WTC11 (cell line): ENCODE results near the gene FBXW4. TPM values are rescaled to one million over a fixed set of nuclear protein-coding genes. Genes with fewer than 3 reads are reported as not detected.

Experiments
- ATAC-seq: fragments of 200-7000 bp; cut with Tn5 transposase; 2 replicates; pipeline ENCODE4 v1.10.0; 2021; ENCODE audit warnings: mild to moderate bottlenecking, moderate library complexity
- CTCF ChIA-PET: fragments of 300-600 bp; sonication (Branson Sonifier 250); formaldehyde crosslinking; loops from one replicate; lab custom pipeline; 2021; ENCODE audit warnings: antibody characterized with exemption; lab: Charles Lee
- POLR2A ChIA-PET: fragments of 350-600 bp; sonication (Branson Sonifier 250); formaldehyde crosslinking; loops from one replicate; lab custom pipeline; 2021; ENCODE audit warnings: antibody characterized with exemption; lab: Charles Lee
- DNase-seq: peaks from one replicate; pipeline ENCODE4 v3.0.0; 2021; ENCODE audit warnings: low spot score
- H3K27ac Mint-ChIP-seq: 2 replicates; pipeline ENCODE4 v1.8.0; 2021; ENCODE audit warnings: mixed read lengths
- H3K27me3 Mint-ChIP-seq: 2 replicates; pipeline ENCODE4 v1.8.0; 2021; ENCODE audit warnings: low read depth, mild to moderate bottlenecking, moderate library complexity, mixed read lengths
- H3K36me3 Mint-ChIP-seq: 2 replicates; pipeline ENCODE4 v1.8.0; 2021; ENCODE audit warnings: mixed read lengths
- H3K4me1 Mint-ChIP-seq: 2 replicates; pipeline ENCODE4 v1.8.0; 2022; ENCODE audit warnings: mixed read lengths
- H3K4me3 Mint-ChIP-seq: 2 replicates; pipeline ENCODE4 v1.8.0; 2021; ENCODE audit warnings: mild to moderate bottlenecking, moderate library complexity, mixed read lengths
- H3K9me3 Mint-ChIP-seq: 2 replicates; pipeline ENCODE4 v1.8.0; 2021; ENCODE audit warnings: mixed read lengths
- ARID4B ChIP-seq: sonication (generic); formaldehyde crosslinking; IDR thresholded peaks from 2 replicates; pipeline ENCODE4 v1.8.0; 2023; ENCODE audit warnings: missing genetic modification reagents, mild to moderate bottlenecking, borderline replicate concordance
- ATF1 ChIP-seq: sonication (generic); formaldehyde crosslinking; IDR thresholded peaks from 2 replicates; pipeline ENCODE4 v1.8.1; 2023; ENCODE audit warnings: mild to moderate bottlenecking, moderate library complexity, missing genetic modification reagents
- ATF3 ChIP-seq: sonication (generic); formaldehyde crosslinking; conservative IDR thresholded peaks from 2 replicates; pipeline ENCODE4 v1.8.1; 2022; ENCODE audit warnings: mild to moderate bottlenecking, missing genetic modification reagents
- GTF2I ChIP-seq: fragments of 250-450 bp; sonication (Bioruptor Pico); conservative IDR thresholded peaks from 2 replicates; pipeline ENCODE4 v1.4.0; 2021; ENCODE audit warnings: mild to moderate bottlenecking
- JAZF1 ChIP-seq: fragments of 250-450 bp; sonication (Bioruptor Pico); IDR thresholded peaks from 2 replicates; pipeline ENCODE4 v1.9.0; 2021; ENCODE audit warnings: moderate library complexity, mild to moderate bottlenecking, inconsistent platforms
- NFATC4 ChIP-seq: fragments of 250-450 bp; sonication (Bioruptor Pico); IDR thresholded peaks from 2 replicates; pipeline ENCODE4 v1.9.0; 2021; ENCODE audit warnings: mild to moderate bottlenecking
- NR2C2 ChIP-seq: sonication (generic); formaldehyde crosslinking; IDR thresholded peaks from 2 replicates; pipeline ENCODE4 v1.8.0; 2022; ENCODE audit warnings: mild to moderate bottlenecking, missing genetic modification reagents
- OVOL2 ChIP-seq: fragments of 250-450 bp; sonication (Bioruptor Pico); IDR thresholded peaks from 2 replicates; pipeline ENCODE4 v1.9.0; 2021; ENCODE audit warnings: mild to moderate bottlenecking, borderline replicate concordance
- PREB ChIP-seq: sonication (generic); formaldehyde crosslinking; IDR thresholded peaks from 2 replicates; pipeline ENCODE4 v1.8.1; 2022; ENCODE audit warnings: mild to moderate bottlenecking, missing genetic modification reagents, moderate library complexity, borderline replicate concordance
- SOX15 ChIP-seq: fragments of 250-450 bp; sonication (Bioruptor Pico); IDR thresholded peaks from 2 replicates; pipeline ENCODE4 v1.9.0; 2021; ENCODE audit warnings: mild to moderate bottlenecking
- STAT6 ChIP-seq: sonication (generic); formaldehyde crosslinking; conservative IDR thresholded peaks from 2 replicates; pipeline ENCODE4 v1.8.1; 2023; ENCODE audit warnings: mild to moderate bottlenecking, low read depth, missing genetic modification reagents, moderate library complexity
- ZNF423 ChIP-seq: fragments of 250-450 bp; sonication (Bioruptor Pico); IDR thresholded peaks from 2 replicates; pipeline ENCODE4 v2.1.2; 2022; ENCODE audit warnings: mild to moderate bottlenecking, moderate library complexity
- ZNF425 ChIP-seq: fragments of 250-450 bp; sonication (Bioruptor Pico); conservative IDR thresholded peaks from 2 replicates; pipeline ENCODE4 v1.9.0; 2021; ENCODE audit warnings: mild to moderate bottlenecking
- total RNA-seq: library from RNA; stranded (reverse); gene quantifications from 3 replicates; pipeline ENCODE4 v1.2.3, GENCODE V29; 2021
- TF ChIP-seq, protein P1 (sequence below): fragments of 200-600 bp; IDR thresholded peaks from 2 replicates; pipeline ENCODE4 v1.8.0; 2022; ENCODE audit warnings: antibody characterized with exemption
- TF ChIP-seq, protein P2 (sequence below): sonication (generic); formaldehyde crosslinking; IDR thresholded peaks from 2 replicates; pipeline ENCODE4 v1.8.1; 2023; ENCODE audit warnings: mild to moderate bottlenecking, missing genetic modification reagents, moderate library complexity

The FBXW4 gene
- total RNA-seq, 1 experiment from 2014 or later, result 45.3 TPM

- peaks cover 7% of the 10 kb centered on the region for H3K36me3 Mint-ChIP-seq
- peak overlapping the region; percentile 45; the same call in 1 of the 2 replicates for H3K27ac Mint-ChIP-seq
- CTCF ChIA-PET, result interaction anchor here (0.8 to 8.5 kb wide), 12 partner anchors 10 to 395 kb away, joined by 3 to 167 read pairs (median 3); no protein-coding TSS in a partner anchor
- no peaks in the 10 kb centered on the region for H3K27me3 Mint-ChIP-seq
- DNase-seq (peak; percentile 59), ATAC-seq (peak; percentile 44)
- TF ChIP-seq, protein P1, sequence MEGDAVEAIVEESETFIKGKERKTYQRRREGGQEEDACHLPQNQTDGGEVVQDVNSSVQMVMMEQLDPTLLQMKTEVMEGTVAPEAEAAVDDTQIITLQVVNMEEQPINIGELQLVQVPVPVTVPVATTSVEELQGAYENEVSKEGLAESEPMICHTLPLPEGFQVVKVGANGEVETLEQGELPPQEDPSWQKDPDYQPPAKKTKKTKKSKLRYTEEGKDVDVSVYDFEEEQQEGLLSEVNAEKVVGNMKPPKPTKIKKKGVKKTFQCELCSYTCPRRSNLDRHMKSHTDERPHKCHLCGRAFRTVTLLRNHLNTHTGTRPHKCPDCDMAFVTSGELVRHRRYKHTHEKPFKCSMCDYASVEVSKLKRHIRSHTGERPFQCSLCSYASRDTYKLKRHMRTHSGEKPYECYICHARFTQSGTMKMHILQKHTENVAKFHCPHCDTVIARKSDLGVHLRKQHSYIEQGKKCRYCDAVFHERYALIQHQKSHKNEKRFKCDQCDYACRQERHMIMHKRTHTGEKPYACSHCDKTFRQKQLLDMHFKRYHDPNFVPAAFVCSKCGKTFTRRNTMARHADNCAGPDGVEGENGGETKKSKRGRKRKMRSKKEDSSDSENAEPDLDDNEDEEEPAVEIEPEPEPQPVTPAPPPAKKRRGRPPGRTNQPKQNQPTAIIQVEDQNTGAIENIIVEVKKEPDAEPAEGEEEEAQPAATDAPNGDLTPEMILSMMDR, result no peak
- TF ChIP-seq PREB (CRISPR knock-in tag) (no peak), ATF1 (CRISPR knock-in tag) (no peak), NFATC4 (CRISPR knock-in tag) (no peak), STAT6 (CRISPR knock-in tag) (no peak), ARID4B (no peak), ZNF423 (CRISPR knock-in tag) (no peak), SOX15 (no peak), GTF2I (CRISPR knock-in tag) (no peak), NR2C2 (CRISPR knock-in tag) (no peak), JAZF1 (CRISPR knock-in tag) (no peak), OVOL2 (CRISPR knock-in tag) (no peak), ZNF425 (CRISPR knock-in tag) (no peak), ATF3 (CRISPR knock-in tag) (no peak)
- TF ChIP-seq, protein P2, sequence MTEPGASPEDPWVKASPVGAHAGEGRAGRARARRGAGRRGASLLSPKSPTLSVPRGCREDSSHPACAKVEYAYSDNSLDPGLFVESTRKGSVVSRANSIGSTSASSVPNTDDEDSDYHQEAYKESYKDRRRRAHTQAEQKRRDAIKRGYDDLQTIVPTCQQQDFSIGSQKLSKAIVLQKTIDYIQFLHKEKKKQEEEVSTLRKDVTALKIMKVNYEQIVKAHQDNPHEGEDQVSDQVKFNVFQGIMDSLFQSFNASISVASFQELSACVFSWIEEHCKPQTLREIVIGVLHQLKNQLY (CRISPR knock-in tag), result no peak
- H3K9me3 Mint-ChIP-seq, result no peaks in the 10 kb centered on the region
- no peak overlapping the region for H3K4me3 Mint-ChIP-seq
- H3K4me1 Mint-ChIP-seq, result peaks cover 22% of the 10 kb centered on the region
- POLR2A ChIA-PET, result no interaction called here
These were observed 80.1 kb downstream of the FBXW4 start for GRCh38 chr10:101614663-101615524.
